Ecto neural progenitor cell (in vitro differentiated cells): ENCODE data around the gene CRYZ.

ENCODE experiments used
- DNase-seq: peaks from one replicate; pipeline ENCODE4 v3.0.0-alpha.2; 2018; ENCODE audit warnings: low spot score

Gene CRYZ

DNA sequence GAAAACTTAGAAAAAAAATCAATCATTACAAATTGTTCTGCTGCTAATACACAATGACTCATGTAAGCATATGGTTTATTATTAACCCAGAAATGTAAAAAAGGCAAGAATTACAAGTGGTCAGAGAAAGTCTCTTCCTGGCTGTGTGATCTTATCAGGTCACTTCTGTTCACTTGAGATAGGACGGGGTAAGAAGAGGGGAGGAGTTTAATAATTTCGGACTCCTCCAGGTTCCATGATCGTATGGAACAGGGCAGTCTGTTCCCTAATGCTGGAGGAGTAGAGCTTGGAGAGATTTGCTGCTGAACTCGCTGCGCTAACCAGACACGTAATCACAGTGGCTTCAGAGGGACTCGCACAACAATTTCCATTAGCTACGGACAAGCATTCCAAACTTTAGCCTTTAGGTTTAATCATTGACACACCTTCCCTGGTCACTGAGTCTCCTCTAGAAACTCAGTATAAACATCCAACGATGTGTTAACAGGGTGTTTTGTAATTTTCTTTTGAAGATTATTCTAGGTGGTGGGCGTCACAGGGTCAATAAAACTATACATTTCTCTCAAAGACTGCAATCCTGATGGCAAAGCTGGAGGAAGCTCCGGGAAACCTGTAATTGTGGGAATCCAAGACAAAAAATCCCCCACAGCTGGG is 1.3 kb downstream of the CRYZ start:
- DNase-seq: no peak

DNA sequence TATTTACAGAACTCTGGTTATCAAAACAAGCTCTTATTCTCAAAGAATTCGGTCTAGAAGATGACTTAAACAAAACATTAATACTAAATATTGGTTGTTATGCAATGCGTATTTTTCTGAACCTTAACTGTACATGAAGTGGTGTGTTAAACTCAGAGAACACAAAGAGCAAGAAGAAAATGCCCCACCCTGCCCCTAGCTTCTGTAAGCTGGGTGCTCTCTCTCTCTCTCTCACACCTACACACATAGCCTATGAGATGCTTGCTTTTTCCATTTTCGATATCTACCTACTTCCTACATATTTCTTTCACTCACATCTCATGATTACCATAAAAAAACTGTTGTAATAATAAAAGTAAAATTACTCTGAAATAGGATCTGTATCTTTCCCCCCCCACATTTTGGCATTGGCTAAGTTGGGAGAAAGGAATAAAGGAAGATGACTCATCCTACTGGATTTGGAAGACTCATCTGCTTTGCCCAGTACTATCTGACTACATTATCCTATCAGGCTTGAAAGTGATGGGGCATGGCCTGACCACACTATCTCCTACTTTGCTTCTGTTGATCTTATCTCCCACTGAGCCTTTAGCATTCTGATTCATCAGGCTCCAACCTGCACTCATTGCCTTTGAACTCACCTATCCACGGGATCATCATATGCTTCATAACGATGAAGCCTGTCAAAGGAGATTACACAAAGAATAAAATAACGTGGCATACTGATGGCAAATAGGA is 2.9 kb downstream of the CRYZ start:
- DNase-seq: no peak

DNA sequence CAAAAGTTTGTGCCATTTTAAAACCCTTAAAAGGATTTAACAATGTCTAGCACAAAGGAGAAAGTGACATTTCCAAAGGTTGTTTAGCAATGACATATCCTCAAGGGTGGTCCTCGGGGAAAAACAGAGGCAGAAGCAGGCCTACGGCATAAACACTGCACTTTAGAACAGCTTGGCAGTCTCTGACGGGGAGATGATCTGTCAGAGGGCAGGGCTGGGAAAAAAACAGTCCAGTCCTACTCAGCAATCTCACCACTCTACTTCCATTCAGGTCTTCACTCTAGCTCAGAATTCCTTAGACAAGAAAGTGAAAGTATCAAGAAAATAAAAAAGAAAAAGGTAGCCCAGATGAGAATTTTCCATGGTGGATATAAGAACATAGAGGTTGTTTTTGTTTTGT is 4.1 kb downstream of the CRYZ start:
- no peak for DNase-seq

DNA sequence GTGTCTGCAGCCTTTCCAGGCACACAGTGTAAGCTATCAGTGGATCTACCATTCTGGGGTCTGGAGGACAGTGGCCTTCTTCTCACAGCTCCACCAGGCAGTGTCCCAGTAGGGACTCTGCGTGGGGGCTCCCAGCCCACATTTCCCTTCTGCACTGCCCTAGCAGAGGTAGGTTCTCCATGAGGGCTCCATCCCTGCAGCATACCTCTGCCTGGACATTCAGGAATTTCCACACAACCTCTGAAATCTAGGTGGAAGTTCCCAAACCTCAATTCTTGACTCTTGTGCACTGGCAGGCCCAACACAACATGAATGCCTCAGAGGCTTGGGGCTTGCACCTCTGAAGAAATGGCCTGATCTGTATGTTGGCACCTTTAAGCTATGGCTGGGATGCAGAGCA is 6.8 kb downstream of the CRYZ start:
- DNase-seq: no peak

DNA sequence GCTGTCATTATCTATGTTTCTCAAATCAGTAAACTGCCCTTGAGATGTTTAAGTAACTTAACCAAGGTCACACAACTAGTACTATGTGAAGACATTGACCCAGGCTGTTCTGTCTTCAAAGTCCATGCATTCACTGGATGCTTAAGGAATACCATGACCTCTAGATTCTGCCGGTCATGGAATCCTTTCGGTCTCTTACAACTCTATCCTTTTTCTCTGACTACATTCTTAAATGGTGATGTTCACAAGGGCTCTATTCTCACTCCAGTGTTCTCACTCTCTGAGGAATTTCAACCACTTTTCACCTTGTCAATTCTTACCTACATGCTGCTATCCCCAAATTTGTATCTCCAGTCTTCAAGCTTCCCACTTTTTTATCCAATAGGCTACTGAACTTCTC is 15.2 kb downstream of the CRYZ start:
- DNase-seq: no peak

DNA sequence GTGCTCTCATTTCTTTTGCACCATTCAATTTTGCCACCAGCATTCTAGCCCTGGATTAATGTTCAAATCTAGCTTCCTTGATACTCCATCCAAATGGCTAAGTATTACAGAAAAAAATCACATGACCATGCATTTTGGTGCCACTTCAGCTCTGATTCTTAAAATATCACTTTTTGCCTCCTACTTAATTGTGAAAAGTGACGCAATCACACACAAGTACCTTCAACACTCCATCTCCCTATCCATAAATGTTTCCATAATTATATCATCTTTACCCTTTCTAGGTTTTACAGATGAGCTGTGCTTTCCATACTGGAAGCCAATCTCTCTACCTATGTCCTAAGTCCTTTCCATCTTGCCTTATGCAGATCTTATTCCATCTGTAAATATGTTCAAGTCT is 16.0 kb downstream of the CRYZ start:
- DNase-seq: no peak

DNA sequence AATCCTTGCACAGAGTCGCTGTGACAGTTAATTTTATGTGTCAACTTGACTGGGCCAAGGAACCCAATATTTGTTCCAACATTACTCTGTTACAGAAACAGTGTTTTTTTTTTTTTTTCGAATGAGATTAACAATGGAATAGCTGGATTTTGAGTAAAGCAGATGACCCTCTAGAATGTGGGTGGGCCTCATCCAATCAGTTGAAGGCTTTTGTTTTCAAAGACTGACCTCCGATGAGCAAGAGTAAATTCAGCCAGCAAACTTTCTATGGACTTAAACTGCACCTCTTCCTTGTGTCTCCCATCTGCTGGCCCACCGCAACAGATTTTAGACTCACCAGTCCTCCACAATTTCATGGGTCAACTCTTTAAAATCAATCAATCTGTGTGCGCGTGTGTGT is 17.0 kb downstream of the CRYZ start:
- no peak for DNase-seq

DNA sequence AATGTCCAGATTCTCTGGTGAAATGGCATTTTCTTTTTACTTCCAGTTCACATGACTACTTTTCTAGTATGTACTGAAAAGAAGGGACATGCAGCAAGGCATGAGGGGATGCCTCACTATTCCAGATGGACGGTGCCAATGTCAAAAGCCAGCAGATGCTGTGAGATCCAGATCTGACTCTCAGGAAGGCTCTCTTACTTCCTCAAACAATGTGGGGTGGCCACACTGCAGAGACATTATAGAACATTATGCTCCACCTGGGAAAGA is 17.7 kb downstream of the CRYZ start:
- DNase-seq: no peak

DNA sequence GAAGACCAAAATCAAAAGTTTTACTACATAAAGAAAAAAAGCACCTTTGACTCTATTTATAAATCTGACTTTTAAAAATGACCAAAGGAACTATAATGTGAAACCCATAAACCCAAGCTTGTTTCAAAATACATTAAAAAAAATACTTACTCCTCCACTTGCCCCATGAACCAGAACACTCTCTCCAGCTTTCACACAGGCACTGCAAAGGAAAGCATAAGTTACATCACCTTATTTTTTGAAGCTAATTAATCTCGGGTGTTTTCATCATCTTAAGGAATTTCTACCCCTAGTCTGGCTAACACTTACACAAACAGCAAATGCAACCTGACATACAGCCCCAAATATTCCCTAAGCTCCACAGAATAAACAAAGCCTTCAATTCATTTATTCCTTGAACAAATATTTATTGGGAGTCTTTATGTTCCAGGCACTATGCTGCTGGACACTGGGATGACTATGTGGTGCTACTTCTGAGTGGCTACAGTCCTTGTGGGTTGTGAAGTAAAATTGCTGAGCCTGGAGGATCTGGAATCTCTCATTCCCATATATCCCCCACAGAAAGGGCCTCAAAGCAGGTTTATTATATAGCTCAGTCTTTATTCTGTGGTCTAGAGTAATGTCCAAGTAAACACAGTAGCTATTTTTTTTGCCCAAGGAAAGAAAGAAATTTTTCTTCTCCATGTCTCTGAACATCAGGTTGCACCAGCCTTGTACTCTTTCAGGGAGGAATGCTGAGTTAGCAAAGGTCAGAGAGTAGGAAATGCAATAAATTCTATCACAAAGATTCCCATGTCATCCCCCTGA is 18.2 kb downstream of the CRYZ start:
- no peak for DNase-seq

DNA sequence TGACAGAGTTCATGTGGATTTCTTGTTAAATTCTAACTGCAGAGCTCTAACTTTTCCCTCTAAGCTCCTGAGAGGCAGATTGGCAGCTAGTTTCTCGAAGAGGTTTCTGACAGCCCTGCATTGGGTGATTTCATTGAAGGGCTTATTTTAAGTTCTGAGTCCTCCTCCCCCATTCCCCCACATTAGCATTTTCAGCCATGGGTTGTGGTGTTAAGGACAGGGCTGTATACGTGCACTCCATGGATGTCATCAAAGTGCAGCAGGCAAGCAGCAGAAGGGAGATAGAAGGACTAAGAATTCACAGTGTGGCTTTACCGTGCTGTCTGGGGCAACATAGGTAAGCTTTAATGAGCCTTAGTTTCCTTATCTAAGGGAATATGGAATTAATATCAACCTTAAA is 19.0 kb downstream of the CRYZ start:
- no peak for DNase-seq

DNA sequence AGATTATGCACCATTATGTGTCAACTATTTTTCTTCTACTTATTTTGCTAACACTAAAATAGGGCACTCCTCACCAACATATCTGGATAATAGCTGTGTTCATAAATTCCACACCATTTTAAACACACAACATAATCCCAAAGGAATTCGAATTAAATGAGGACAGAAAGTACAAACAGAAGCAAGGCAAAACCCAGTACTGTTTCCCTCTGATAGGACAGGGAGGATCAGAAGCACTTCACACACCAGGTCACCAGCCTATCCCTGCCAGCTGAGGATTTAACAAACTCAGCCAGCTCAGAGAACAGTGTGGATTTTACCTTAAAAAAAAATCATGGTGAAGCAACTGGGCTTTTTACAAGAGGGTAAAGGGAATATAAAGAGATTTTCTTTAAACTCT is 20.0 kb downstream of the CRYZ start:
- DNase-seq: no peak

DNA sequence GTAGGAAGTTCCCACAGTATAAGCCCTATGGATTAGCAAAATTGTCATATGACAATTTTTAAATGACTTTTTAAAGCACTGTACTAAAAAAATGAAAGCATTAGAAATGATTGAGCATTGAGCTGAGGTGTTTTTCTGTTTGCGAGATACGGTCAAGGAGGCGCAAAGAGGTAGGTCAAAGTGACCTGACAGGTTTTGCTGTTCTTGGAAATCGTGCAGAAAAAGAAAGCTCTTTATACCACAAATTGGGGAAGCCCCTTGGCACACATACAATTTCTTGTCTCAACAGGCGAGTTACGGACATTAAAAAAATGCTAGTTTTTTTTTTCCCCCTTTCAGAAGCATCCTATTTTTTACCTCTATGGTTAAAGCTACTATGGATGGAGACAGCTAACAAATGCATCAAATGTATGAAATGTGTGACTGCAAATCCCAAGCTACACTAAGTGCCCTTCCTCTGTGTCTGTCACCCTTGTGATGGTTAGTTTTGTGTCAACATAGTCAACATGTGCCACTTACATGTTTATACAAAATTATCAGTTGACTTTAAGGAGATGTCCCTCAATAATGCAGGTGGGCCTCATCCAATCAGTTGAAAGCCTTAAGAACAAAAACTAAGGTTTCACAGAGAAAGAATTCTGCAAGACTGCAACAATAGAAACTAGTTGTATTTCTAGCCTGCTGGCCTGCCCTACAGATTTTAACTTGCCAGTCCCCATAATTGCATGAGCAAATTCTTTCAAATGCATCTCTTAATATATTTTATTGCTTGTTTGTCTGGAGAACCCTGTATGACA is 29.3 kb downstream of the CRYZ start:
- DNase-seq: no peak

DNA sequence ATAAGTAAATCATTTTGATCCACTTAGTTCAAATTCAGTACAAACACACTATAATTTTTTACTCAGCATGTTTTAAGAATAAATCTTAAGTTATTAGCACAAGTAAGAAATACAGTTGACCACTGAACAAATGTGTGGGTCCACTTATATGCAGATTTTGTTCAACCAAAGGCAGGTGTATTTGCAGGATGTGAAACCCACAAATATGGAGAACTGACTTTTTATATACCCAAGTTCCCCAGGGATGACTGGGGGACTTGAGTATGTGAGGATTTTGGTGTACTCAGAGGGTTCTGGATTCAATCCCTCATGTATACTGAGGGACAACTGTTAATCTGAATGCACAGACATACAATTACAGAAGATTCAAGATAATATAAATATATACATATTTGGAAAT is 33.5 kb downstream of the CRYZ start:
- no peak for DNase-seq

DNA sequence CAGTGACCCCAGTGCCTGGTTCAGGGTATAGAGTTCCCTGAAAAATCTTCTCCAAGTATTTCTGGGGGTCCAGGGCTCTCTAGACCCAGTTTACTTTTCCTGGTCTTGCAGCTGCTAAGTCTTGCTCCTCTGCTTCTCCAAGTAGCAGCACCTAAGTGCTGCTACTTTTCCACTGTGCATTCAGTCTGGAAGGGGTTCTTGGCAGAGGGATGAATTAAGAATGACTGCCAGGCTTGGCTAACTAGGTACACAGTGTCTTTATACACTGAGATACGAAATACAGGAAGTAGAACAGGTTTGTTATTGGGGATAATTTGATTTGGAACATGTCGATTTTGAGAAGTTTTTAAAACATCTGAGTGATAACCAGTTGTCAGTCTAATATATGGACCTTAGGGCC is 35.0 kb downstream of the CRYZ start:
- no peak for DNase-seq

DNA sequence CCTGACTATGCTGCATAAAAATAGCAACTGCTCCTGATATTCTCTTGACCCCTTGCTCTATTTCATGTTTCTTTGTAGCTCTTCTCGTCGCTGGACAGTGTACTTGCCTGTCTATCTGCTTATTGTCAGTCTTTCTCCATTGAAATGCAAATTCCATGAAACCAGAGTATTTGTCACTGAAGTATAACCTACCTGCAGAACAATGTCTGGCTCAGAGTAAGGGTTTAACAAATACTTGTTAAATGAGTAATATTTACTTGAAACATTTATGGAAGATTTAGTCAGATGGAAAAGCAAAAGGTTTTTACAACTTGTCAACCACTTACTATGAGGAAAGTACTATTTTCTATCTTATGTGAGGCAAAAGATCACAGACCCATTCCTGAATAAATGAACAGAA is 39.4 kb downstream of the CRYZ start:
- no peak for DNase-seq

DNA sequence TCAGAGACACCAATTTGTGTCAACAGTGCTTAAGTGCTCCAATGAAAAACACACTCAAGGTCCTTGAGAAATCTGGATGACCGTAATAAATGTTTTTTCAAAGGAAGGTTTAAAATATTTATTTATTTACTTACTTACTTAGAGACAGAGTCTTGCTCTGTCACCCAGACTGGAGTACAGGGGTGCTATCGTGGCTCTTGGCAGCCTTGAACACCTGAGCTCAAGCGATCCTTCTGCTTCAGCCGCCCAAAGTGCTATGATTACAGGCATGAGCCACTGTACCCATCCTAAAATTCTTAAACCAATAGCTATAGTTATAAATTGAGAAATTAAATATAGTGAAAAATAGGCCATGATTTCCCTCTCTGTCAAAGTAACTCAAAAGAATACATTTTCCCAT is 41.9 kb downstream of the CRYZ start:
- DNase-seq: no peak

DNA sequence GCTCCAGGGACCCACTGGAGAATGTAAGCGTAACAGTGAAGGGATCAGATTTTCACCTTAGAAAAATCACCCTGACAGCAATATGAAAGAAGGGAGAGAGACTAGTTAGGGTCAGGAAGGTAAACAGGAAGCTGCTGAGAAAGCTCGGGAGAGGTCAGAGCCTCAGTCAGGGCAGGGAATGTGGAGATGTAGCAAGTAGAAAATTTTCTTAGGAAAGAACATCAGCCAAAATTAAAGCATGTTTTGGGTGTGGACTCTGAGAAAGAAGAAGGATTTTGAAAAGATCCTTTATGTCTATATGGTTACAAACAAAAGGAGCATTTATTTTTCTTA is 42.5 kb downstream of the CRYZ start:
- no peak for DNase-seq

DNA sequence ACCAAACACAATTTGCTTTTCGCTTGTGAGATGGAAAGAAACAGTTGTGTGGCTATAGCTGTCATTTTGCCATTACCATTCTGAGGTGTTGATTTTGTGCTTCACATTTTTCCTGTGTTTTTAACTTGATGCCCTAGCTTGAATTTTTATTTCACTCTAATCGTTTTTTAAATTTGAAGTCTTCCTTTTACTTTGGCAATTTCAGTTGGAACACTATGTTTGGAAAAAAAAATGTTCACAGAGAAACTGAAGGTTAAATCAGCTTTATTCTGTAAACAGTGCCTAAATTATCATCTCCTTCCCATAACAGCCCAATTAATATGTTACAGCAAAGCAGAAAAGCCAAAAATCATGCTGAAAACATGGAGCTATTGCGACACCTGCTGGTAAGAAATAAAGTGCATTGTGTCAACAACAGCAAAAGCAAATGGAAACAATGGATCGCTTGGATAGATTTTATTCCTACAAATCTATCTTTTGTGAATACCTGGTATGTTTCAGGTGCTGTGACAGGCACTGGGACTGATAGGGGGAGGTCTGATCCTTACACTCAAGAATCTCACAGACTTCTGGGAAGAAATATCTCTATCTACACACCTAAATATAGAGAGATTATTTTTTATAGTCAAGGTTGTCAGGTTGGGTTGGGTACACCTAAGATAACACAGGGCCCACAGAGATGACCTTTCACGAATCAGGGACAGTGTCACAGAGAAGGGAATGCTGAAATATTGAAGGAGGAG is 43.1 kb downstream of the CRYZ start:
- no peak for DNase-seq

DNA sequence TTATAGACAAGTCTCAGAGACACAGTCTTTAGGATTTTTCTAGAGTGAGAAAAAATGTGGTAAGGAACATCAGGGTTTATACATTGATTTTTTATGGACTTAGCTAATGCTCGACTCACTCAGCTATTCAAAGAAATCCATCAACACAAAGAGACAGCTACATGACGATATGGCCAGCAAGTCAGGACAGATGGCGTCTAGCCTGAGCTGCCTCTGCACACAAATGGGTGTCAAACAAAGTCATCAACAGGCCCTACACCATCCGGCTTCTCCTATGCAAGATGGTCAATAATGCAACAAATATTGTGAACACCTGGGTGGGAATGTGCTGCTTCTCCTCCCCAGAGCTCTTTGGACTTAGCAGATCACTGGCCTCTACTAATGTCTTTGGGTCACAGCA is 45.9 kb downstream of the CRYZ start:
- no peak for DNase-seq

DNA sequence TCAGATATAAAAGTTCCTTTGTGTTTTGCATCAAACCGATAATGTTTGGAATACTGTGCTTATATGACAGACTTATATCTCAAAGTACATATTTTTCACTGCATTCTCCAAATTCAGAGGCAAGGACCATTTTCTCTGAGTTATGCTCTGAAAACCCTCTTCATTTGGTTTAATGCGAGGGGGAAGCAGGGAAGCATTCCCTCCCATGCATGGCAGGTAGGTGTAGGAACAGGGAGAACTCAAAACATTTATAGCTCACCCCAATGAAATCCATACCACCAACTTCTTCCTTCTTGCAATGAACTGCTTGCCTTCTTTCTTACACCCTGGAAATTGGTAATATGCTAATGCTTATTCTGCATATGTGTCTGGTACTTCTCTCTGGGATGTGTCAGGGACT is 48.5 kb downstream of the CRYZ start:
- DNase-seq: no peak

DNA sequence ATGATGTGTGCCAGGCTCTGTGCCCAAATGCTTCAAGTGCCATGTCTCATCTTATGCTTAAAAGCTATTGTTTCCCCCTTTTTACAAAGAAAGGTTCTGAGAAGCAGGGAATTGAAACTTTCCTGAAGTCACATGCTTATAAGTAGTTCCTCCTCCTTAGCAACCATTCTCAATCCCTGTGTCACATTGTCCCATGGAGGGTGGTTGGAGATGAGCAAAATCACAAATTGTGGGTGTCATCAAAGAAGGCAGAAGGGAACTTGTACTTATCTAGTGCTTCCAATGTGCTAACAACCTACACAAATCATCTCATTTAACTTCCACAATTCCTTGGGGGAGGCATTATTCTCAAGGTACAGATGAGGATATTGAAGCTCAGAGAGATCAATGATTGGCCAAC is 49.2 kb downstream of the CRYZ start:
- no peak for DNase-seq

DNA sequence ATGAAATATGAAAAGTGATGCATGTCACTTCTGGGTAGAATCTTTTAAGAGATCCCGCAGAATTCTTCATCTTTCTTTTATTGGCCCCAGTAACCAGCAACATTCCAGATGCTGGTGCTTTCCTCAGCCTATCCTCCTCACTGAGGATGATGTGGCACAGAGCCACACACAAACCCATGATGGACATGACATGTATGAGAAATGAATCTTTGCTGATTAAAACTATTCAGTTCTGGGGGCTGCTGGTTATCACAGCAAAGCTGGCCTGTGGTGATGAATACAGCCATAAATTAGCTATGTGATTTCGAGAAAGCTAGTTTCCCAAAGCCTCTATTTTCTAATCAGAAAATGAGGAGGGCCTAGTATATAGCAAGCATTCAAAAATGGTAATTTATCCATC is 51.0 kb downstream of the CRYZ start:
- DNase-seq: no peak
